Measurements from ENCODE around the gene ZFP36L1. TPM values are rescaled to one million over a fixed set of nuclear protein-coding genes. Genes with fewer than 3 reads are reported as not detected.

Gene ZFP36L1
- total RNA-seq, 1 experiment from 2014 or later: 11.0 TPM

- no peaks in the 10 kb centered on the region for H3K36me3 ChIP-seq
- H3K27me3 ChIP-seq (replicated peaks): no peaks in the 10 kb centered on the region
- no peaks in the 10 kb centered on the region for H3K9me3 ChIP-seq (replicated peaks)
- DNase-seq (ENCODE audit: low read depth in 1 of 2, low spot score in 2 of 2): no peak
- no peak overlapping the region for H3K4me3 ChIP-seq
- no peak overlapping the region for H3K27ac ChIP-seq
- no peaks in the 10 kb centered on the region for H3K4me1 ChIP-seq (replicated peaks)
Observed at GRCh38 chr14:68748691-68749090, 44.2 kb downstream of the ZFP36L1 start.

- H3K9me3 ChIP-seq (replicated peaks): no peaks in the 10 kb centered on the region
- no peaks in the 10 kb centered on the region for H3K27me3 ChIP-seq (replicated peaks)
- no peaks in the 10 kb centered on the region for H3K36me3 ChIP-seq
- H3K4me1 ChIP-seq (replicated peaks): no peaks in the 10 kb centered on the region
- H3K4me3 ChIP-seq: no peak overlapping the region
- no peak overlapping the region for H3K27ac ChIP-seq
- no peak for DNase-seq (ENCODE audit: low read depth in 1 of 2, low spot score in 2 of 2)
Observed at GRCh38 chr14:68748260-68748659, 44.6 kb downstream of the ZFP36L1 start.

DNA sequence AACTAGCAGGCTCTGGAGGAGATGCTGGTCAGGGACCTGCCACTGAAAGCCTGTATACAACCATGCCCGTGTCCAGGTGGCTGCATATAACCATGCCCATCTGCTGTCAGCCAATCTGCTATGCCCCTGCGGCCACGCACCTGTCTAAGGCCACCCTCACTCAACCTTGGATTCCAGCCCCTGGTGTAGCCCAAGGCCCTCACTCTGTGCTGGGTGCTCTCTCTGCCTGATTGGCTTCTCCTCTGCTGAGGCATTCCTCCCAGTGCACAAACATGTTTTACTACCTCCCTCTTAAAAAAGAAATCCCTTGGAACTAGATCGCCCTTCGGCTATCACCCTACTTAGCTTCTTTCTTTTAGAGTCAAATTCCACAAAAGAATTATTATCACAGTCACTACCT, 45.5 kb downstream of the ZFP36L1 start:
- no peaks in the 10 kb centered on the region for H3K4me1 ChIP-seq (replicated peaks)
- H3K36me3 ChIP-seq: no peaks in the 10 kb centered on the region
- H3K27ac ChIP-seq: no peak overlapping the region
- no peaks in the 10 kb centered on the region for H3K9me3 ChIP-seq (replicated peaks)
- H3K27me3 ChIP-seq (replicated peaks): no peaks in the 10 kb centered on the region
- no peak overlapping the region for H3K4me3 ChIP-seq
- no peak for DNase-seq (ENCODE audit: low read depth in 1 of 2, low spot score in 2 of 2)

DNA sequence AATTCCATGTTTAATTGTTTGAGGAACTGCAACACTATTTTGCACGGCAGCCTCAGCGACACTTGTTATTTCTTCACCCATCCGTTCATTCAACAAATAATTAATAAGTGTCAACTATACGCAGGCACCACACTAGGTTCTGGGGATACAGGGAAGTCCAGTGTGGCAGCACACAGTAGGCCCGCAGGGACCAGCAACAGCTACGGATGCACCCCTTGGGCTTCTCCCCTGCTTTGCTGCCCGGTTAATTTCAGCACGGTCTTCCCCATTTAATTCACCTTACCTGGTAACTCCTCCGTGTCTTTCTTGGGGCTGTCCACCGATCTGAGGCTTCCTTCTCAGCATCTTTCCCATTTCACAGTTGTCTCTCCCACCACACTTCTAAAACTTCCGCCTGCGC, 48.3 kb downstream of the ZFP36L1 start:
- Histone ChIP-seq H3K27me3 (replicated peaks) (no peaks in the 10 kb centered on the region), H3K4me1 (replicated peaks) (no peaks in the 10 kb centered on the region), H3K4me3 (no peak overlapping the region), H3K9me3 (replicated peaks) (no peaks in the 10 kb centered on the region), H3K36me3 (no peaks in the 10 kb centered on the region), H3K27ac (no peak overlapping the region)
- DNase-seq (ENCODE audit: low read depth in 1 of 2, low spot score in 2 of 2): no peak

DNA sequence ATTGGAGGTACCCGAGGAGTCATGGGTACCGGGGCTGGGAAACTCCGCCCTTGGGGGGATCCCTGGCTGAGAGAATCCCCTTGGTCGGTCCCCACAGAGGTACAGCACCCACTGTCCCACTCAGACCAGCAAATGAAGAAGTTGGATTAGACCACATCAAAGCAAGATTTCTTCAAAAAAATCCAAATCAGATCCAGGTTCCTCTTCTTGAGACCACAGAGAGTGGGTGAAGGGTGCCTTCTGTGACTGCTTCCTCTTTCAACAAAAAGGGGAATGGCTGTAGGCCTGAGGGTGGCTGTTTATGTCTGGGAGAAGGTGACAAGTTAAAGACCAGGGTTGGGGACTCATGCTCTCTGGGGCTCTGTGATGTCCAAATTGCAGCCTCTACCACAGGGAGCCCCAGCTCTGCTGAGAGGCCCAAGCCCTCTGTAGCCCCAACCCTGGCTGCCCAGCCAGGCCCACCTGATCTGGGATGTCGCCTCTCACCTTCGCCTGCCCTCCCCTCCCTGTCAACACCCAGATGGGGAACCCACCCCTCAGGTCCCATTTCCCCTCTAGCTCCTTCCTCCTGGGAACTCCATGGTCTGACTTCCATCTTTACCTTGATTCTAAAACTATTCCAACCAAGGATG, 50.9 kb downstream of the ZFP36L1 start:
- DNase-seq (ENCODE audit: low read depth in 1 of 2, low spot score in 2 of 2): no peak
- H3K4me1 ChIP-seq (replicated peaks): no peaks in the 10 kb centered on the region
- no peaks in the 10 kb centered on the region for H3K27me3 ChIP-seq (replicated peaks)
- no peaks in the 10 kb centered on the region for H3K36me3 ChIP-seq
- H3K9me3 ChIP-seq (replicated peaks): no peaks in the 10 kb centered on the region
- no peak overlapping the region for H3K27ac ChIP-seq
- no peak overlapping the region for H3K4me3 ChIP-seq

- H3K4me3 ChIP-seq: no peak overlapping the region
- no peaks in the 10 kb centered on the region for H3K27me3 ChIP-seq (replicated peaks)
- no peaks in the 10 kb centered on the region for H3K4me1 ChIP-seq (replicated peaks)
- H3K36me3 ChIP-seq: no peaks in the 10 kb centered on the region
- DNase-seq (ENCODE audit: low read depth in 1 of 2, low spot score in 2 of 2): no peak
- no peak overlapping the region for H3K27ac ChIP-seq
- H3K9me3 ChIP-seq (replicated peaks): no peaks in the 10 kb centered on the region
Observed at GRCh38 chr14:68741477-68741791, 51.4 kb downstream of the ZFP36L1 start.

- Histone ChIP-seq H3K36me3 (no peaks in the 10 kb centered on the region), H3K4me3 (no peak overlapping the region), H3K27ac (no peak overlapping the region), H3K27me3 (replicated peaks) (no peaks in the 10 kb centered on the region), H3K9me3 (replicated peaks) (no peaks in the 10 kb centered on the region), H3K4me1 (replicated peaks) (peaks cover 2% of the 10 kb centered on the region)
- no peak for DNase-seq (ENCODE audit: low read depth in 1 of 2, low spot score in 2 of 2)
Observed at GRCh38 chr14:68740788-68741476, 51.9 kb downstream of the ZFP36L1 start.

GRCh38 chr14:68739701-68740100, 53.2 kb downstream of the ZFP36L1 start:
- Histone ChIP-seq H3K9me3 (replicated peaks) (no peaks in the 10 kb centered on the region), H3K27ac (no peak overlapping the region), H3K36me3 (no peaks in the 10 kb centered on the region), H3K27me3 (replicated peaks) (no peaks in the 10 kb centered on the region), H3K4me1 (replicated peaks) (peaks cover 6% of the 10 kb centered on the region), H3K4me3 (no peak overlapping the region)
- no peak for DNase-seq (ENCODE audit: low read depth in 1 of 2, low spot score in 2 of 2)

- Histone ChIP-seq H3K9me3 (replicated peaks) (no peaks in the 10 kb centered on the region), H3K36me3 (no peaks in the 10 kb centered on the region), H3K4me3 (no peak overlapping the region), H3K27me3 (replicated peaks) (no peaks in the 10 kb centered on the region), H3K27ac (no peak overlapping the region), H3K4me1 (replicated peaks) (peaks cover 6% of the 10 kb centered on the region)
- no peak for DNase-seq (ENCODE audit: low read depth in 1 of 2, low spot score in 2 of 2)
Observed at GRCh38 chr14:68738559-68738958, 54.3 kb downstream of the ZFP36L1 start.

Other genes starting within 250 kb of the ZFP36L1 start
- gene ACTN1, start 186.2 kb upstream of the ZFP36L1 start, total RNA-seq (2014; rRNA removed; shearing (Covaris generic)): 262 and 370 TPM in 2 replicates

Data from SJSA1 (cell line).